NCI-H1694 treated with DMSO at 0.1 percent for 48 hours (cell line): Measurements from ENCODE around the gene ANKRD24.
"Not testable (repeated sequence)": the region's sequence is repeated elsewhere in the genome, so short reads cannot be mapped to it uniquely, and the experiment has no call there.

Experiments
- DNase-seq: peaks from one replicate; lab custom pipeline; 2025; lab: John Stamatoyannopoulos, UW

ANKRD24 gene

GRCh38 chr19:4173479-4174212 lies 8.8 kb upstream of the ANKRD24 start:
- DNase-seq = no peak

GRCh38 chr19:4174213-4174894 lies 8.1 kb upstream of the ANKRD24 start:
- no peak for DNase-seq

GRCh38 chr19:4174895-4175668 lies 7.4 kb upstream of the ANKRD24 start:
- DNase-seq = no peak

- no peak for DNase-seq
Observed at GRCh38 chr19:4175669-4175931, 6.9 kb upstream of the ANKRD24 start.

GRCh38 chr19:4177146-4177545 lies 5.3 kb upstream of the ANKRD24 start:
- DNase-seq = no peak

- DNase-seq = no peak
Observed at GRCh38 chr19:4178990-4179389, 3.5 kb upstream of the ANKRD24 start.

GRCh38 chr19:4181053-4181508 lies 1.4 kb upstream of the ANKRD24 start:
- DNase-seq = no peak

- DNase-seq = no peak
Observed at GRCh38 chr19:4183967-4184717, 1.7 kb downstream of the ANKRD24 start.

GRCh38 chr19:4184718-4185352 lies 2.3 kb downstream of the ANKRD24 start:
- no peak for DNase-seq

- no peak for DNase-seq
Observed at GRCh38 chr19:4185413-4186086, 3.1 kb downstream of the ANKRD24 start.

- peak; percentile 27 for DNase-seq
Observed at GRCh38 chr19:4186087-4186993, 3.9 kb downstream of the ANKRD24 start.

GRCh38 chr19:4187313-4188122 lies 5.0 kb downstream of the ANKRD24 start:
- no peak for DNase-seq

GRCh38 chr19:4189641-4190040 lies 7.2 kb downstream of the ANKRD24 start:
- DNase-seq = no peak

GRCh38 chr19:4192537-4192936 lies 10.0 kb downstream of the ANKRD24 start:
- not testable (repeated sequence) for DNase-seq

- no peak for DNase-seq
Observed at GRCh38 chr19:4194353-4194752, 11.9 kb downstream of the ANKRD24 start.

GRCh38 chr19:4196009-4196408 lies 13.5 kb downstream of the ANKRD24 start:
- DNase-seq = no peak

- DNase-seq = no peak
Observed at GRCh38 chr19:4196587-4197148, 14.2 kb downstream of the ANKRD24 start.

- DNase-seq = no peak
Observed at GRCh38 chr19:4197228-4197624, 14.7 kb downstream of the ANKRD24 start.
